A172 (cell line): Measurements from ENCODE around the gene ANKRD10. TPM values are rescaled to one million over a fixed set of nuclear protein-coding genes. Genes with fewer than 3 reads are reported as not detected.
A peak's percentile ranks its signal among the peaks of the same experiment; 100 is the strongest.

Experiments used
- DNase-seq: peaks from one replicate; pipeline ENCODE4 v3.0.0-alpha.2; 2015; ENCODE audit warnings: low spot score
- total RNA-seq: library from RNA; depleted of rRNA; stranded (reverse); fragments of >200 nt; shearing (Covaris generic); gene quantifications from 2 replicates; pipeline ENCODE4 v1.2.3, GENCODE V29; 2014

The ANKRD10 gene
- total RNA-seq, 1 experiment from 2014 or later: 575 TPM

DNA sequence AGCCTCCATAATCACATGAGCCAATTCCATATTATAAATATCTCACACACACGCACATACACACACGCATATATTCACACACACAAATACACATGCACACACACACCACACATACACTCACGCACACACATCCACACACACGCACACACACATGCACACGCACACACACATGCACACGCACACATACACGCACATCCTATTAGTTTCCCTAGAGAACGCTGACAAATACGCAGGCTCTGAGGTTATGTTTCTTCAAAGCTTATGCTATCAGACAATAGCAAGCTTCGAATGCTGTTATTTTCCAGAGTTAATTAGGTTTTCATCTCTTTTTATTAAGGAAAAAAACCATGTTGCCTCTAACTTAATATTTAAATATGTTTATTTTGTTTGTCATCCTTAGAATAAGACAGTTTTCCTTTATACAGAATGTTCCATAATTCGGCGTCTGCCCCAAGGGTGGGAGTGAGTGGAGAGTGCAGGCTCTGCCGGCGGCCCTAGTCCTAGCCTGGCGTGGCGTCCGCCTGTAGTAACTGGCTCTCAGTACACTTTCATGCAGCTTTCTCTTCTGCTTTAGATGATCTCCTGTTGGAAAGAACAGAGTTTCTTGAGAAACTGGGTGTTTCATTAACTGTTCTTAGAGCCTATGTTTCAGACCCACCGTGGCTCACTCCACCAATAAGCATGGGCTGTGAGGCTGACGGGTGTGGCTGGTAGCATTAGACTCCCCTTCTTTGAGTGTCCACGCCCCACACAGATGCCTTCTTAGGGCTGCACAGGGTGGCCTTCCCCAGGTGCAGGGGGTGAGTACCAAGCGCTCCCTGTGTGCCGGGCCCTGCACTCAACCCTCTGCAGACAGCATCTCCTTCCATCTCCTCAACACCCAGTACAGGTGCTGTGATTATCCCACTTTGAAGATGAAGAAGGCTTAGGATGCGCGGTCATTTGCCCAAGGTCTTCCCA is 30.4 kb upstream of the ANKRD10 start:
- no peak for DNase-seq

- peak; percentile 81 for DNase-seq
These were observed 29.5 kb upstream of the ANKRD10 start for GRCh38 chr13:110944121-110944967.

- DNase-seq: peak; percentile 96
These were observed 27.5 kb upstream of the ANKRD10 start for GRCh38 chr13:110942248-110942981.

- no peak for DNase-seq
These were observed 24.0 kb upstream of the ANKRD10 start for GRCh38 chr13:110938662-110939421.

GRCh38 chr13:110937511-110938285 is 22.8 kb upstream of the ANKRD10 start:
- DNase-seq: no peak

DNA sequence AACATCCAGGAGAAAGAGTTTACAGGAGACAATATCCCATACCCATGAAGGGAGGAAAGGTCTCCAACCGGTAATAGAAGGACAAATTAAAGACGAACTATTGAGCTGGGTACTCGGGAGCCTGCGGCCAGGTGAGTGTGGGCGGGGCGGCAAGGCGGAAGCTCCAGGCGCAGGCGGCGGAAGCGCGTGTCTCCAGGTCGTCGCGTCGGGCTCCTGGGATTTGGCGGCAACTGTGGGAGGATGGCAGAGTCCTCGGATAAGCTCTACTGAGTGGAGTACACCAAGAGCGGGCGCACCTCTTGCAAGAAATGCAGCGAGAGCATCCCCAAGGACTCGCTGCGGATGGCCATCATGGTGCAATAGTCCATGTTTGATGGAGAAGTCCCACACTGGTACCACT is 21.6 kb upstream of the ANKRD10 start:
- no peak for DNase-seq

DNA sequence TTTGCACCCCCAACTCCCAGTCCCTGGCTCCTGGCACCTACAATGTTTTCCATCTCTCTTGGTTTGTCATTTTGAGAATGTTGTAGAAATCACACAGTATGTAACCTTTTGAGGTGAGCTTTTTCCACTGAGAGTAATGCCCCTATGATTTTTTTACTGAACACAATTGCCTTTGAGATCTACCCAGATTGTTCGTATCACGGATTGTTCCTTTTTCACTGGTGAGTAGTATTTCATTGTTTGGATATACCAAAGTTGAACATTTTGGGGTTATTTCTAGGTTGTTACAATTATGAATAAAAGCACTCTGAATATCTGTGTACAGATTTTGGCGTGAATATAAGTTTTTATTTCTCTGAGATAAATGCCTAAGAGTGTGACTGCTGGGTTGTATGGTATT is 17.7 kb upstream of the ANKRD10 start:
- DNase-seq: no peak

- DNase-seq: no peak
These were observed 14.4 kb upstream of the ANKRD10 start for GRCh38 chr13:110929104-110929777.

- DNase-seq: no peak
These were observed 10.2 kb upstream of the ANKRD10 start for GRCh38 chr13:110925023-110925612.

DNA sequence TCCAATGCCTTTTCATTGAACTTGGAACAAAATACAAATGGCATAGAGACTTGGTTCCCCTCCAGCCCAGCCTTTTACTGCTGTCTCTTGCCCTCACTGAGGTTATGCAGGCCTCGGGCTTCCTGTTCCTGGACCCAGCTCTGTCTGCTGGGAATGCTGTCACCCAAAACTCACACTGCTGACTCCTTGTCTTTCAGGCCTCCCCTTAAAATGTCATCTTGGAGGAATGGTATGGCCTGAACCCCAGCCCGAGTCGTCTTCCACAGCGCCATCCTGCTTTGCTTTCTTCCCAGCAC is 9.7 kb upstream of the ANKRD10 start:
- DNase-seq: no peak

DNA sequence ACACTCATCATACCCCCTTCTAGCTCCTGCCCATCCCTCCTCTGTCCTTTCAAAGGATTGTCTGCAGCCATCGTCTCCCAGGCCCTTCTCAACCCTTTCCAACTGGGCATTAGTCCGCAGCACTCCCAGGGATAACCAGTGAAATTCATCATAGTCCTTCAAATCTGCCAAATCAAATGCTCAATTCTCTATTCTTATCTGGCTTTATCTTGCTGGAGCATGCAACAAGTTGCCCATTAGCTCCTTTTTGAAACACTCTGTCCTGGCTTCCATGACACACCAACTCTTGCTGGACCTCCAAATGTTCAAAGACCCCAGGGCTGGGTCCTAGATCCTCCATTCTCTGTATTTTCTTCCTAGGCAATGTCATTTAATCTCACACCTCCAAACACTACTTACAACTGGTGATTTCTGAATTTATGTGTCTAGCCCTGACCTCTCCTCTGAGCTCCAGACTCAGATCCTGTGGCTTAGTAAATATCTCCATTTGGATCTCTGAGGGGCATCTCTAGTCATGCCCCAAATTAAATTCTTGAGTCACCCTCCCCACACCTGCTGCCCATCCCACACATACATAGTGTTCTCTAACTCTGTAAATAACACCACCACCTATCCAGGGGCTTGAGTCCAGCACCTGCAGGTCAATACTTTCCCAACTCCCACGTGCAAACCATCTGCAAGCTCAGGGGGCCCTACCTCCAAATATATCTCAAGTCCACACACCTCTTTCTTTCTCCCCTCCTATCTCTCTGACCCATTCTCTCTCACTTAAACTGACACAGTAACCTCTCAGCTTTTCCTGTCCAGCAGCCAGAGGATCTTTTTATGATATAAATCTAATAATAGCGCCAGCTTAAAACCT is 9.1 kb upstream of the ANKRD10 start:
- no peak for DNase-seq

GRCh38 chr13:110923086-110923485 is 8.2 kb upstream of the ANKRD10 start:
- no peak for DNase-seq

- DNase-seq: no peak
These were observed 7.6 kb upstream of the ANKRD10 start for GRCh38 chr13:110922506-110922905.

GRCh38 chr13:110921695-110922094 is 6.8 kb upstream of the ANKRD10 start:
- DNase-seq: no peak

DNA sequence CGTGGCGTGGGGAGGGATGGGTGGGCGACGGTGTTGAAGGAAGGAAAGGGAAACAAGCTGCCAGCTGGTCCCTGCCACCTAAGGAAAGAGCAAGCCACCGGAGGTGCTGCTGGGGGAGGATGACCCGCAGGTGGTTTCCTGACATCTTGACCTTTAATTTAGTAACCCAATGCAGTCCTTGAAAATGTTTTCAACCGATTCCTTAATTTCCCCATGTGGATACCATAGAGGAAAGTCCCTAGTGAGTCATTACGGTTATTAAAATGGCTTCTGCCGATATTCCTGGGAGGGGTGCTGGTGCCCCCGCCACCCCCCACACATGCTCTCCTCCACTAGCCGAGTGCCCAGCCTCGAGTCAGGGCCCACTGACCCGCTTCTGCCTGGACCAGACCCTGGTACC is 6.3 kb upstream of the ANKRD10 start:
- no peak for DNase-seq

- DNase-seq: no peak
These were observed 5.2 kb upstream of the ANKRD10 start for GRCh38 chr13:110920038-110920437.

DNA sequence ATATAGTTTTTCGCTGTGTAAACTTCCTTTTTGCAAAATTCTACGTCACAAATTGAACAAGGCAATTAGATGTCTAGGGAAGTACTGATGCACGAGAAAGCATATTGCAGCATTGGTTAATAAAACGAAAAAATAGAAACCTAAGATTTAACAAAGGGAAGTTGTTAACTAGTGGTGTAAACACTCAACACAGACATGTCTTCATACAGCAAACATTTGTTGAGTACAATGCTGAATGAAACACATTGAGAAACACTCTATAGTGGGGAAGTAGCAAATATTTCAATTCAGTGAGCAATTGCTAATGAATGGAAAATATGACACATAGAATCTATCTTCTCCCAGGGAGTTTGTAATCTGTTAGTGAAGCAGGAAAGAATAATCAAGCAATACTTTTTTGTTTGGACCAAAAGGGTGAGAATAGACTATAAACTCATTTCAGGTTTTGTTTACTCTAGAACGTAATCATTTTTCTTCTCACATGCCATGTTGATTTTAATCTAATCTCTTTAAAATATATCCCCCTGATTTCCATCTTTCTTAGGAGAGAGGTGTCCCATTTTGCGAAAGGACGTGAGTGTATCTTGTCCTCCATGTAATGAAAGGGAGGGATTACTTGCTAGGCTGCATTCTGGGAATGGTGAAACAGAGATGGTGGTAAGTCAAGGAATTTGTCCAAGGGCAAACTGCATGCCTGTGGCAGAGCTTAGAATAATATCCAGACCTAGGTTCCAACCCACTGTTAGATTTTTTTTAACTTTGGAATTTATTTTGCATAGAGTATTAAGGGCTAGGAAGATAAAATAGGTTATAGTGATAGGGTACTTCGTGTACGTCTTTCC is 1.7 kb upstream of the ANKRD10 start:
- peak; percentile 86 for DNase-seq

- no peak for DNase-seq
These were observed 971 bp upstream of the ANKRD10 start for GRCh38 chr13:110915874-110916206.
